Stimulated activated CD4-positive, alpha-beta T cell treated with anti-CD3 and anti-CD28 coated beads, TNF-alpha, amount 100 ng/mL, for 24 hours (primary cell): ENCODE measurements around the gene TBPL2.
A peak's percentile ranks its signal among the peaks of the same experiment; 100 is the strongest.
"Not testable (repeated sequence)": the region's sequence is repeated elsewhere in the genome, so short reads cannot be mapped to it uniquely, and the experiment has no call there.

Experiments
- DNase-seq, 3 experiments: peaks; one replicate each; pipeline ENCODE4 v3.0.0-alpha.2; 2020; ENCODE audit warnings: low read depth in 3 of 3

TBPL2 gene

DNA sequence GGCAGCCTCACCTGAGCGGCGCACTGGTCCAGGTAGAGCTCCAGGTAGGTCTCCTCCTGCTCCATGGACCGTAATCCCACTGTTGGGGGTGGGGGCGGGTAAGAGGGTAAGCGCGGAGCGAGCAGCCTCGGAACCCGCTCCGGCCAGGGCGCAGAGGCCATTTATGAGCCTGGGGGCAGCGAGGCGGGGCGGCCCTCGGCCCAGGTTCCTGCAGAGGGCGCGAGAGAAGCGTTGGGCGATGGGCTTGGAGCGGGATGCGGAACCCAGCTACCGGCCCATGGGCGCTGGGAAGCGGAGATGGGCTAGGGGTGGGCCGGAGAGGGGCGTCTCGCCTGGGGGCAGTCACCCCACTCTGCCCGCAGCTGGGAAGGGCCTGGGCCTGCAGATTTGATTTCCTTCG lies at the start of gene TBPL2:
Gene TBPL2, minus strand, starts transcription at position 232 of the 400 bp plus-strand sequence. Its CDS starts 167 bp downstream, at position 65.
- DNase-seq = no peak

GRCh38 chr14:55488204-55488603 lies 47.8 kb upstream of the TBPL2 start:
- no peak for DNase-seq

GRCh38 chr14:55482936-55483605 lies 42.7 kb upstream of the TBPL2 start:
- no peak for DNase-seq

DNA sequence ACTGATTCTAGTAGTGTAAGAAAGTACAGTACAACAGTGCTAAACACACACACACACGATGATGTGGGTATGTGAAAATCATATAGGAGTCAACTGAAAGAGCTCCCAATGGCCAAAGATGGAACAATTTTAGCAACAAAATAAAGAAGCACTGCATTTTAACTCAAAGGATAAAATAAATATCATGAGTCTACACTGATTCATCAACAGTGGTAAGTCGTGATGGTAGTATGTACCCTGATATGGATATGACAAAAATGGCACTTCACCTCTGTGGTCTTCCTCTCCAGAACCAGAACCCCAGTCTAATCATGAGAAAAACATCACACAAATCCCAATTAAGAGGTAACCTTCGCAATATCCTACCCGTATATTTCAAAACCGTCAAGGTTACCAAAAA lies 41.4 kb upstream of the TBPL2 start:
- no peak for DNase-seq

DNA sequence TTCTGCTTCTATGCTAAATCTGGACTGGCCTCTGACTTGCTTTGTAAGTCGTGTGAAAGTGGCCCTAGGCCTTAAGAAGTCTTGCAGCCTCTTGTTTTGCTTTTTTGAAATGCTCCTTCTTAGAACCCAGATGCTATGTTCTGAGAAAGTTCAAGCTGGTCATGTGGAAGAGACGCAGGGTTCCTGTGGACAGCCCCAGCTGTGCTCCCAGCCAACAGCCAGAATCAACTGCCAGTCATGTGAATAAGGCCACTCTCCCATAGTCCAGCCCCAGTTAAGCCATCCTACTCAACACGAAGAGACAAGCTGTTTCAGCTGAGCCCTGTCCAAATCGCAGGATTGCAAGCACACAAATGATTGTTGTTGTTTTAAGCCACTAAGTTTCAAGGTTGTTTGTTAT lies 37.3 kb upstream of the TBPL2 start:
- DNase-seq = no peak

- not testable (repeated sequence) for DNase-seq
Measured at GRCh38 chr14:55476448-55476847, 36.0 kb upstream of the TBPL2 start.

DNA sequence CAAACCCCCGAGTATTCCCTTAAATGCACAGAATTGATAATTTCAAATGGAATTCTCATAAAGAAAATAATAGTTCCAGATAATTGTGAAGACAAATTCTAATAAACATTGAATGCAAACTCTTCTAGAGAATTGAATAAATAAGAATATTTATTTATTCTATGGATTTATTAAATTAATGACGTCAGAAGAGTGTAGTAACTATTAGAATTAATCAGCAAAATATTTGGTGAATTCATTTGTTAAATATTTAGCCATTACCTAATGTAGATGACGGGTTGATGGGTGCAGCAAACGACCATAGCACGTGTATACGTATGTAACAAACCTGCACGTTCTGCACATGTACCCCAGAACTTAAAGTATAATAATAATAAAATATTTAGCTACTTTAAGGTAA lies 33.4 kb upstream of the TBPL2 start:
- DNase-seq = no peak

- no peak for DNase-seq
Measured at GRCh38 chr14:55470025-55470424, 29.6 kb upstream of the TBPL2 start.

GRCh38 chr14:55467307-55467706 lies 26.9 kb upstream of the TBPL2 start:
- no peak for DNase-seq

GRCh38 chr14:55458800-55459515 lies 18.5 kb upstream of the TBPL2 start:
- DNase-seq = no peak

GRCh38 chr14:55457496-55457895 lies 17.1 kb upstream of the TBPL2 start:
- no peak for DNase-seq

DNA sequence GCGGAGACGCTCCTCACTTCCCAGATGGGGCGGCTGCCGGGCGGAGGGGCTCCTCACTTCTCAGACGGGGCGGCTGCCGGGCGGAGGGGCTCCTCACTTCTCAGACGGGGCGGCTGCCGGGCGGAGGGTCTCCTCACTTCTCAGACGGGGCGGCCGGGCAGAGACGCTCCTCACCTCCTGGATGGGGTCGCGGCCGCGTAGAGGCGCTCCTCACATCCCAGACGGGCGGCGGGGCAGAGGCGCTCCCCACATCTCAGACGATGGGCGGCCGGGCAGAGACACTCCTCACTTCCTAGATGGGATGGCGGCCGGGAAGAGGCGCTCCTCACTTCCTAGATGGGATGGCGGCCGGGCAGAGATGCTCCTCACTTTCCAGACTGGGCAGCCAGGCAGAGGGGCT lies 16.0 kb upstream of the TBPL2 start:
- DNase-seq = not testable (repeated sequence)

- DNase-seq = no peak
Measured at GRCh38 chr14:55454264-55455002, 14.0 kb upstream of the TBPL2 start.

DNA sequence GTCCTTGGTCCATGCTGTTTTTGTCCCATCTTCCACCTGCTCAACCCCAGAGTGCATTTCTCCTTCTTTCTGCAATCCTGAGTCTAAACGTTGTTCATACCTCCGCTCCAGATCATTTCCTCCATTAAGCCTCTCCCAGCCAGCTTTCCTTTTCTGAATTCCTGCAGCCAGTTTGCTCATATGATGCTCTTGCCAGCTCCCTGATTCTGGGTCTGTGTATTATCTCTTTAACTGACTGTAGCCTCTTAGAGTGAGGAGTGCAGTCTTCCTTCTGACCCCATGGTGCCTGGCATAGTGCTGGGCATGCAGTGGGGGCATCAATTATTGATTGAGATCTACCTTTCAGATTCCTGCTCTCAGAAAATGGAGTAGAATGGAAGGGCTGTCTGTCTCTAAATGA lies 11.5 kb upstream of the TBPL2 start:
- DNase-seq = no peak

- DNase-seq = no peak
Measured at GRCh38 chr14:55451398-55451797, 11.0 kb upstream of the TBPL2 start.

DNA sequence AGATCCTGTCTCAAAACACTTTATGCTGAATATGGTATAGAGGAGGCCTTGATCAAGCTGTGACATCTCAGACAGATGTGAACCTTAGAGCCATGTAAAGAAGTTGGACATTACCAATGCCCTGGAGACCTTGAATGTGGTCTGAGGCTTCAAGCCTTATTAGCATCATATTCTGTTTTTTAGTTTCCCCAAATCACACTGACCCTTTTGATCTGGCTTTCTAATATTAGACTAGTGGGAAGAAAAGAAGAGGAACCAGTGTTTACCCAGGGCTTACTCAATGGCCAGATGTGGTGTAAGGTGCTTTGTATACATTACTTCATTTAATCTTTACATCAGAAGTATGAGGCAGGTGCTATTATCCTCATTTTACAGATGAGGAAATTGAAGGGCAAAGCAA lies 10.6 kb upstream of the TBPL2 start:
- DNase-seq = no peak

GRCh38 chr14:55450539-55450938 lies 10.1 kb upstream of the TBPL2 start:
- DNase-seq = no peak

- no peak for DNase-seq
Measured at GRCh38 chr14:55450124-55450523, 9.7 kb upstream of the TBPL2 start.

DNA sequence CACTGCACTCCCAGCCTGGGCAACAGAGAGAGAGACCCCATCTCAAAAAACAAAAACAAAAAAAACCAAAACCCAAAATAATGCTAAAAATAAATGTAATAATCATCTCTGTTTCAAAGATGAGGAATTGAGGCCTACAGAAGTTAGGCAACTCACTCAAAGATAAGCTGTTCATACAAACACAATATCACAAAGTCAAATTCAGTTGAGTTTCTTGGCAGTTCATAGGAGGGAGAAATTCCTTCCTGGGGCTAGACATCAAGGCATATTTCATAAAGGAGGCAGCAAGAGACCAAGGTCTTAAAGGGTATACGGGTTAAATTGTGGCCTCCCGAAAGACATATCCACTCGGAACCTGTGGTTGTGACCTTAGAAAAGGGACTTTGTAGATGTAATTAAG lies 8.7 kb upstream of the TBPL2 start:
- no peak for DNase-seq

GRCh38 chr14:55448141-55448614 lies 7.8 kb upstream of the TBPL2 start:
- peak in 1 of 3 experiments; percentile 50 for DNase-seq

GRCh38 chr14:55446833-55447232 lies 6.4 kb upstream of the TBPL2 start:
- DNase-seq = no peak

DNA sequence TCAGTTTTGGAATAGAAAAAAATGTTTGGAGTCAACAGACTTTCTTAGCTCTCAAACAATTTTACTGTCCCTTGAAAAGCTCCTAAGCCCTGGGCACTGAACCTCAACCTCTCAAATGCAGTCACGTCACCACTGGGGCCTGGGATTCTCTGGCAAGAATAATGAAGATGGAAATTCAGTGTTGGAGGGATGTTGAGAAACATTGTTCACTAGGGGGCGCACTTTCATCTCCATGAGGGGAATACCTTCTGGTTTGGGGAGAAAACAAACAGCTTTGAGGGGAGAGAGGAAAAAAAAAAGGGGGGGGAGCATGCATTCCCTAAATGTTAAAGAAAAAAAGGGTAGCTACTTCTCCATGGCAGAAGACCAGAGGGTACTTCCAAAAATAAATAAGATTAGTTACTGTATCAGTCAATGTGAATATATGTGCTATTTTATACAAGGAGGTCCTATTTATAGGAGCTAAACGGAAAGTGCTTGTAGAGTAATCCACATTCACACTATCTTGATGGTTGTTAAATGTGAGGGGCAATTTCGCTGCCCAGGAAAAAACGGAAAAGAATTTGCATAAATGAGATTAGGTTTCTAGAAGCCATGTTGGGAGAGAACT lies 5.8 kb upstream of the TBPL2 start:
- DNase-seq = peak; percentile 20 to 57 (median 34)
